HG03095 (cell line): ENCODE results near the gene LPAR4.
"Not testable (repeated sequence)": the region's sequence is repeated elsewhere in the genome, so short reads cannot be mapped to it uniquely, and the experiment has no call there.

Experiments used
- ATAC-seq: cut with Tn5 transposase; IDR thresholded peaks from one replicate; pipeline ENCODE4 v1.9.1; 2021; ENCODE audit warnings: moderate library complexity; ENCODE audit not compliant: unreplicated experiment

The LPAR4 gene

GRCh38 chrX:78747489-78747888 is at the start of gene LPAR4:
Gene LPAR4, plus strand, starts transcription at chrX:78747720. Its CDS starts 7,150 bp downstream, at chrX:78754870.
- ATAC-seq: no peak

GRCh38 chrX:78706071-78706470 is 41.4 kb upstream of the LPAR4 start:
- no peak for ATAC-seq

GRCh38 chrX:78708262-78708661 is 39.3 kb upstream of the LPAR4 start:
- no peak for ATAC-seq

- no peak for ATAC-seq
These were observed 38.7 kb upstream of the LPAR4 start for GRCh38 chrX:78708816-78709215.

GRCh38 chrX:78710171-78710570 is 37.3 kb upstream of the LPAR4 start:
- ATAC-seq: no peak

- ATAC-seq: no peak
These were observed 35.2 kb upstream of the LPAR4 start for GRCh38 chrX:78712336-78712735.

- ATAC-seq: no peak
These were observed 22.2 kb upstream of the LPAR4 start for GRCh38 chrX:78725287-78725686.

- ATAC-seq: no peak
These were observed 1.0 kb upstream of the LPAR4 start for GRCh38 chrX:78746496-78746895.

- no peak for ATAC-seq
These were observed 451 bp downstream of the LPAR4 start for GRCh38 chrX:78747971-78748370.

GRCh38 chrX:78748846-78749245 is 1.3 kb downstream of the LPAR4 start:
- ATAC-seq: no peak

- no peak for ATAC-seq
These were observed 6.1 kb downstream of the LPAR4 start for GRCh38 chrX:78753571-78753970.

GRCh38 chrX:78754917-78755316 is 7.4 kb downstream of the LPAR4 start:
- peak; percentile 89 for ATAC-seq

- no peak for ATAC-seq
These were observed 11.6 kb downstream of the LPAR4 start for GRCh38 chrX:78759081-78759480.

- ATAC-seq: no peak
These were observed 21.7 kb downstream of the LPAR4 start for GRCh38 chrX:78769101-78769755.

GRCh38 chrX:78769946-78770345 is 22.4 kb downstream of the LPAR4 start:
- no peak for ATAC-seq

- no peak for ATAC-seq
These were observed 49.4 kb downstream of the LPAR4 start for GRCh38 chrX:78796916-78797315.

GRCh38 chrX:78800114-78800513 is 52.6 kb downstream of the LPAR4 start:
- ATAC-seq: no peak

- no peak for ATAC-seq
These were observed 53.2 kb downstream of the LPAR4 start for GRCh38 chrX:78800694-78801093.

- ATAC-seq: no peak
These were observed 54.0 kb downstream of the LPAR4 start for GRCh38 chrX:78801522-78801921.

- not testable (repeated sequence) for ATAC-seq
These were observed 55.0 kb downstream of the LPAR4 start for GRCh38 chrX:78802526-78802925.
